PC-3 (cell line): ENCODE data around the gene CACNB3.

Source experiments
- CTCF ChIP-seq: fragments of 300-600 bp; sonication (generic); conservative IDR thresholded peaks from 2 replicates; pipeline ENCODE4 v1.5.1; 2017; ENCODE audit warnings: antibody characterized with exemption, low read depth, mild to moderate bottlenecking, low read length
- EZH2 ChIP-seq: fragments of 300-600 bp; sonication (generic); IDR thresholded peaks from one replicate; pipeline ENCODE4 v1.6.1; 2017; ENCODE audit warnings: antibody characterized with exemption, mild to moderate bottlenecking, low read length; ENCODE audit not compliant: unreplicated experiment
- EZH2phosphoT487 ChIP-seq: fragments of 300-600 bp; sonication (generic); IDR thresholded peaks from 2 replicates; pipeline ENCODE4 v1.6.1; 2018; ENCODE audit warnings: mild to moderate bottlenecking, antibody characterized with exemption, low read length, borderline replicate concordance

- TF ChIP-seq CTCF (no peak), EZH2 (no peak), EZH2phosphoT487 (no peak)
Observed at GRCh38 chr12:48770756-48771155, 47.5 kb upstream of the CACNB3 start.
